ENCODE measurements around the gene KCNJ15.

KCNJ15 gene

DNA sequence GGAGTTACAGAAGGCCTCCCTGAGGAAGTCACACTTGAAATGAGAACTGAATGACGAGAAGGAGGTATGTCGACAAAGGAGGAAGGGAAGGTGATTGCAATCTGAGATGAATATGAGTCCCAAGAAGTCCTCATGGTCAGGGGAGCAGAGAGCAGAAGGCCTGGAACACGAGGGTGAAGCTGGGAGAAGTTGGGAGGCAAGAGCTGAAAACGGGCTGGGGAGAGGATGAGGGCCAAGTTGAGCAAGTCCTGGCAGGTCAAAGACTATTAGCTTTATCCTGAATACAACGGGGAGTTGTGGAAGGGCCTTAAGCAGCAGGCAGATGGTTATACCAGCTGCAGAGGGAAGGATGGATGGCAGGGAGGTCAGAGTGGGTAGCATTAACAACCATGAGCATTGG is 89.5 kb downstream of the KCNJ15 start:
- H3K27ac ChIP-seq (ENCODE audit: low read depth, low read length), result no peak overlapping the region
- no peak overlapping the region for H3K4me3 ChIP-seq (ENCODE audit: low read depth, low read length)
- H3K27me3 ChIP-seq (ENCODE audit: control insufficient read depth, insufficient read depth, low read length), result no peaks in the 10 kb centered on the region; the same call in 1 of the 2 replicates
- H3K4me1 ChIP-seq (ENCODE audit: control insufficient read depth, insufficient read depth, low read length), result peaks cover 9% of the 10 kb centered on the region
- H3K36me3 ChIP-seq (ENCODE audit: control insufficient read depth, insufficient read depth, low read length), result no peaks in the 10 kb centered on the region
- H3K9ac ChIP-seq (ENCODE audit: low read length), result no peak overlapping the region
- no peaks in the 10 kb centered on the region for H3K9me3 ChIP-seq (ENCODE audit: control insufficient read depth, insufficient read depth, low read depth, low read length)

DNA sequence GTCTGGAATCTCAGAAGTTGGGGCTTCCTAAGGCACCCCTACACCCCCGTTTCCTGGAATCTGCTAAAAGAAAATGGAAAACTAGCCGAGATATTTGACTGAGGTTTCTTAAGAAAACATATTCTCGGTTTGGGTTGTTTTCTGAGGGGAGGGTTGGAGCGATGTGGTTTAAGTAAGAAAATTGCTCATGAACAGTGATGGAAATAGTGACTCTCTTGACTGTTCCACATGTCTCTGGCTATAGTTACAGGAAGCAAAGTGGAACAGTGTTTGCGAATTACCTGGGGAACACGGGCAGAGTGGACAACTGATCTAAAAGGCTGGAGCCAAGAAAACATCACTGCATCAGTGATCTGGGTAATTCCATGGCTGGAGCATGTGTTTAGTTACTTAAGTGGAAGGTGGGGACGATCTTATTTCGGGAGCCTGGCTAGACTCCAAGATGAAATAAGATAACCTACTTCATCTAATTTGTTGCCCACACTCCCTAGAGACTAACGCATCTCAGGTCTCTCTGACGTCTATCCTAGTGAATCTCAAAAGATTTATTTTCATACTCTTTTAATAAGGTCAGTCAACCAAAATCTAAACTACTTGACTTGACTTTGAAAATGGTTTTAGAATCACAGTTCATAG is 92.4 kb downstream of the KCNJ15 start:
- Histone ChIP-seq H3K27me3 (ENCODE audit: control insufficient read depth, insufficient read depth, low read length) (no peaks in the 10 kb centered on the region; the same call in 1 of the 2 replicates), H3K27ac (ENCODE audit: low read depth, low read length) (no peak overlapping the region), H3K36me3 (ENCODE audit: control insufficient read depth, insufficient read depth, low read length) (no peaks in the 10 kb centered on the region), H3K4me1 (ENCODE audit: control insufficient read depth, insufficient read depth, low read length) (peaks cover 21% of the 10 kb centered on the region), H3K9me3 (ENCODE audit: control insufficient read depth, insufficient read depth, low read depth, low read length) (no peaks in the 10 kb centered on the region), H3K9ac (ENCODE audit: low read length) (no peak overlapping the region), H3K4me3 (ENCODE audit: low read depth, low read length) (no peak overlapping the region)

DNA sequence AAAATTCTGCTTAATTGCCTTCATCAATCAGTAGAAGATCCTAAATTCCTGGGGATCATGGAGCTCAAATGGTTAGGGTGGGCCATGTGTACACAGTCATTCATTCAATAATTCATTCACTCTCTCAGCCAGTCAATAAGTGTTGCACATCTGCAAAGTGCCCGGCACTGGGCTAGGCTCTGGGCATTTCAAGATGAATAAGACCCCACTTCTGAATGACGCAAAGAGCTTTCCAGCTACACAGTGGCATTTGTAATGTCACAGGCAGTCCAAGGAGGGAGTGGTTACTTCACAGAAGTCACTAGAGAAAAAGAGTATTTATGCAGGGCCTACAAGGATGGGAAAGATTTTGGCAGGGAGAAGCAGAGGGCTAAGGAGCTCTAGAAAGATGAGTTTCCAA is 93.2 kb downstream of the KCNJ15 start:
- no peaks in the 10 kb centered on the region; the same call in 1 of the 2 replicates for H3K27me3 ChIP-seq (ENCODE audit: control insufficient read depth, insufficient read depth, low read length)
- no peaks in the 10 kb centered on the region for H3K36me3 ChIP-seq (ENCODE audit: control insufficient read depth, insufficient read depth, low read length)
- no peak overlapping the region for H3K27ac ChIP-seq (ENCODE audit: low read depth, low read length)
- H3K9ac ChIP-seq (ENCODE audit: low read length), result no peak overlapping the region
- H3K9me3 ChIP-seq (ENCODE audit: control insufficient read depth, insufficient read depth, low read depth, low read length), result no peaks in the 10 kb centered on the region
- peaks cover 21% of the 10 kb centered on the region for H3K4me1 ChIP-seq (ENCODE audit: control insufficient read depth, insufficient read depth, low read length)
- H3K4me3 ChIP-seq (ENCODE audit: low read depth, low read length), result no peak overlapping the region

DNA sequence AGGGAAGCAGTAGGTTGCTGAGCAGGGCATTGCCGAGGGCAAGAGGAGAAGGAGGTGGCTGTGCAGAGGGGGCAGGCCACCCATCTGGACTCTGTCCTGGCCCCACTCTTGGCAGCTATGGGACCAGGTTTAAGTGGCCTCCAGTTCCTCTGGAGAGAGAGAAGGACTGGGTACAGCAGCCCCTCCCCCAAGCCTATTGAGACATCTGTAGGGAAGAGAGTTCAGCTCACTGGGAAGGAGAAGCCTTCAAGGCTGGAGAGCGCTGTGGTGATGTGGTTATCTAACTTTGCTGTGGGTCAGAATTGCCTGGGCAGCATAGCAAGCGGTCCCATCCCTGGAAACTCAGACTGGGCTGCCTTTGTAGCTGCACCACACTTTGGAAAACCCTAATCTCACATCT is 93.9 kb downstream of the KCNJ15 start:
- Histone ChIP-seq H3K4me3 (ENCODE audit: low read depth, low read length) (no peak overlapping the region), H3K9me3 (ENCODE audit: control insufficient read depth, insufficient read depth, low read depth, low read length) (no peaks in the 10 kb centered on the region), H3K4me1 (ENCODE audit: control insufficient read depth, insufficient read depth, low read length) (peaks cover 21% of the 10 kb centered on the region), H3K27me3 (ENCODE audit: control insufficient read depth, insufficient read depth, low read length) (no peaks in the 10 kb centered on the region; the same call in 1 of the 2 replicates), H3K27ac (ENCODE audit: low read depth, low read length) (no peak overlapping the region; the same call in 1 of the 2 replicates), H3K36me3 (ENCODE audit: control insufficient read depth, insufficient read depth, low read length) (no peaks in the 10 kb centered on the region), H3K9ac (ENCODE audit: low read length) (no peak overlapping the region)

DNA sequence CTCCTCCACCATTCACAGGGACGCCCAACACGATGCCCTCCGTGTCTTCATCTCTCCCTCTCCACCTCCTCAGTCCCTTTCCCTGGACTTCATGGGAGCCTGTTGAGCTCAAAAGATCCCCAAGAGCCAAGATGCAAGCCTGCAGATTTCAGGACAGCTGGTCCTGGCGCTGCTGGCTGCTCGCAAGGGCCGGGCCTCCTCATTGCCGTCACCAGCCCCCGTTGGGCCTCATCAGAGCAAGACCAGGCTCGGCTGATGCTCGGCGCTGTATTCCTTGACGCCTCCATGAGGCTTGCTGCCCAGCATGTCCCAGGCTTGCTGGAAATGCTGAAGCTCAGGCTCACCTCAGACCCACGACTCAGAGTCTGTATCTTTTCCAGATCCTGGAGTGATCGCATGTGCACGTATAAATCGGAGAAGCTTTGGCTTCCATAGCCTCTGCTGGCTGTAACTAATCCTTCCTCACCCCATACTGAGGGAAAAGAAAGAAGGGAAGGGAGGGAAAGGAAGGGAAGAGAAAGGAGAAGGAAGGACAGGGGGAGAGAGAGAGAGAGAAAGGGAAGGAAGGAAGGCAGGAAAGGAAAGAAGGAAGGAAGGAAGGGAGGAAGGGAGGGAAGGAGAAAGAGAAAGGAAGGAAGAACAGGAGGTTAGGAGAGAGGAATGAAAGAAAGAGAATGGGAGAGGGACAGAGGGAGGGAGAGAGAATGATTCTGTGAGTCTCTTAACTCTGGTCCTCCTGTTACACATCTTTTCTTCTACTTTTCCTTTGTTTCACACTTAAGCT is 94.6 kb downstream of the KCNJ15 start:
- Histone ChIP-seq H3K9ac (ENCODE audit: low read length) (peak overlapping the region; percentile 76), H3K4me3 (ENCODE audit: low read depth, low read length) (no peak overlapping the region), H3K27me3 (ENCODE audit: control insufficient read depth, insufficient read depth, low read length) (no peaks in the 10 kb centered on the region; the same call in 1 of the 2 replicates), H3K27ac (ENCODE audit: low read depth, low read length) (peak overlapping the region; percentile 12; the same call in 1 of the 2 replicates), H3K36me3 (ENCODE audit: control insufficient read depth, insufficient read depth, low read length) (no peaks in the 10 kb centered on the region), H3K4me1 (ENCODE audit: control insufficient read depth, insufficient read depth, low read length) (peaks cover 21% of the 10 kb centered on the region), H3K9me3 (ENCODE audit: control insufficient read depth, insufficient read depth, low read depth, low read length) (no peaks in the 10 kb centered on the region)

DNA sequence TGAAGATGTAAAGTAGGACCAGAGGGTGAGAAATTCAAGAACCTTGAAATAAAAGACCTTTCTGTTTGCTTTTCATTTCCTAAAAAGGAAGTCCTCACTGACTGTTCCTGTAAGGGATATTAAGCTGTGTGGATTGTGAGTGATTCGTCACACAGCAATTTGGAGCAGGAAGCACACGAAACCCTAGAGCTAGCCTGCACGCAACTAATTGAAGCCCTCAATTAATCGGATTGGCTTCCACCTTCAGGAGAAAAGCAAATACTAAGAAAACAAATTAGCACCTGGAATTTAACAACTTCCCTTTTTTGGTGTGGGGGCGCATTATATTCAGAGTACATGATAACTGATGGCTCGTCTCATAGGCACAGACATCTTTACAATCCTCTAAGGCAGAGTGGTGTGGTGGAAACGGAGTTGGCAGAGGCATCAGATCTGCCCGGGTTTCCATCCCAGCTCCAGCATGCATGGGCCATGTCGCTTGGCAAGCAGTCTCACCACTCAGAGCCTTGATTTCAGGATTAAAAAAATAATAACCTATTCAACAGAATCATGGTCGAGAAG is 95.2 kb downstream of the KCNJ15 start:
- no peak overlapping the region for H3K4me3 ChIP-seq (ENCODE audit: low read depth, low read length)
- H3K27ac ChIP-seq (ENCODE audit: low read depth, low read length), result no peak overlapping the region; the same call in 1 of the 2 replicates

DNA sequence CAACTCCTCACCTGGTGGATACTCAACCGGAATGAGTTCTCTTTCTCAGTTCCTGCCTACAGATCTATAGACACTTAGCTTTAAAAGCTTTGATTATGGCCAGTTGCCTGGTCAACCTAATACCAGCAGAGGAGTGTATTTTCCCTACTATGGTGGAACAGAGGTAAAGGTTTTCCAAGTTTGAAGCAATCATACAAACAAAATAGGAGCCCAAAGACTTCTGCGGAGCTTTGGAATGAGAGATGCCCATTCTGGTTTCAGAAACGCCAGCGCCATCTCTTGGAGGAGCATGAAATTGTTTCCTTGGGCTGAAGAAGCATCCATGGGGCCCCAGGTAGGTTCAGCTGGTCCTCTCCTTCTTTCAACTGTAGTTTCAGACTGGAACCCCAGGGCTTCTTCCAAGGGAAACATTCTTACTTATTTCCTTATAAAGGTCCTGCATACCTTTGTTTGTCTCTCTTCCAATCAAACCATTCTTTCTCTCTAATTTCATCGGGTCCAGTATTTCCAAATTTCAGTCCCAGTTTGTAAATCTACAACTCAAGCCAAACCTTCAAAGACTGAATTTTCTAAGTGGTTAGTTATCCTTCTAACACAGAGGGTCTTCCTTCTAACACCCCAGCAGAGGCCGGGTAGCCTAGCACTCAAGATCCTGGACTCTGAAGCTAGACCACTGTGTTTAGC is 95.9 kb downstream of the KCNJ15 start:
- Histone ChIP-seq H3K4me3 (ENCODE audit: low read depth, low read length) (no peak overlapping the region), H3K36me3 (ENCODE audit: control insufficient read depth, insufficient read depth, low read length) (no peaks in the 10 kb centered on the region), H3K9ac (ENCODE audit: low read length) (peak overlapping the region; percentile 54), H3K27me3 (ENCODE audit: control insufficient read depth, insufficient read depth, low read length) (no peaks in the 10 kb centered on the region; the same call in 1 of the 2 replicates), H3K9me3 (ENCODE audit: control insufficient read depth, insufficient read depth, low read depth, low read length) (no peaks in the 10 kb centered on the region), H3K4me1 (ENCODE audit: control insufficient read depth, insufficient read depth, low read length) (peaks cover 21% of the 10 kb centered on the region), H3K27ac (ENCODE audit: low read depth, low read length) (no peak overlapping the region; the same call in 1 of the 2 replicates)

More for the DNA sequence above, 95.2 kb downstream of the KCNJ15 start:
- Histone ChIP-seq H3K27me3 (ENCODE audit: control insufficient read depth, insufficient read depth, low read length) (no peaks in the 10 kb centered on the region; the same call in 1 of the 2 replicates), H3K9me3 (ENCODE audit: control insufficient read depth, insufficient read depth, low read depth, low read length) (no peaks in the 10 kb centered on the region), H3K36me3 (ENCODE audit: control insufficient read depth, insufficient read depth, low read length) (no peaks in the 10 kb centered on the region), H3K4me1 (ENCODE audit: control insufficient read depth, insufficient read depth, low read length) (peaks cover 21% of the 10 kb centered on the region), H3K9ac (ENCODE audit: low read length) (peak overlapping the region; percentile 54)

DNA sequence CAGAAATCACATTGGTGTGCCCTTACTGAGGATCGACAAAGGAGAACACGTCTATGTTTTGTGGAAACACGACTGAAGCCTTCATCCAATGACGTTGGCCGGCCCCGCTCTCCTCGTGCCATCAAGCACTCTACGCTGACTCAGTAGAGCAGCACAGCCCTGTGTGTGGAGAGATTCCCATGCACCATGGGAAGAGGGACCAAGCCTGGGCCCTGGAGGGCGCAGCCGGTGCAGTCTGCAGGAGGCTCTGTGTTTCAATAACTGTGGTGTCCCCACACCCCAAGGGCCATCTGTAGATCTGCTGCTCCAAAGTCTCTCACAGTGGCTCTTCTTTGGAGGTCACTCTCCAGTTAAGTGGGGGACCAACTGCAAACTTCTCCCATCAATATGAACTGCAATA is 97.4 kb downstream of the KCNJ15 start:
- H3K36me3 ChIP-seq (ENCODE audit: control insufficient read depth, insufficient read depth, low read length), result no peaks in the 10 kb centered on the region
- H3K9ac ChIP-seq (ENCODE audit: low read length), result no peak overlapping the region
- H3K9me3 ChIP-seq (ENCODE audit: control insufficient read depth, insufficient read depth, low read depth, low read length), result no peaks in the 10 kb centered on the region
- no peak overlapping the region for H3K27ac ChIP-seq (ENCODE audit: low read depth, low read length)
- no peaks in the 10 kb centered on the region; the same call in 1 of the 2 replicates for H3K27me3 ChIP-seq (ENCODE audit: control insufficient read depth, insufficient read depth, low read length)
- H3K4me1 ChIP-seq (ENCODE audit: control insufficient read depth, insufficient read depth, low read length), result peaks cover 21% of the 10 kb centered on the region
- H3K4me3 ChIP-seq (ENCODE audit: low read depth, low read length), result no peak overlapping the region

DNA sequence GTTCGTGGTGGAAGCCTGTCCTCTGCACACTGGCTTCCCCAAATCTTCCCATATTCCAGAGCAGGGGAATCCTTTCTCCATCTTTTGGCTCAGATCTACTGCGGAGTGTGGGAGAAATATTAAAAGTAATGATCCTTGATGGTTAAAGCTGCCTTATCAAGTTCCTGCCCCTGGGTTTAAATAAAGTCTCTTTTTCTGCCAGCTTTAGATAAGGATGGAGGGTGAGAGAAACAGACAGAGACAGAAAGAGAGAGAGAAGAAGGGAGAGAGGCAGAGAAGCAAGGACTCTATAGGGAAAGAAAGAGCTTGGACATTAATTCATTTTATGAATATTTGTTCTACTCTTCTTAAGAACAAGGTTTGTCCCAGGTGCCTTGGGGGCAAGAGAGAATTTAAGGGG is 98.0 kb downstream of the KCNJ15 start:
- no peaks in the 10 kb centered on the region for H3K36me3 ChIP-seq (ENCODE audit: control insufficient read depth, insufficient read depth, low read length)
- no peaks in the 10 kb centered on the region for H3K9me3 ChIP-seq (ENCODE audit: control insufficient read depth, insufficient read depth, low read depth, low read length)
- no peak overlapping the region for H3K27ac ChIP-seq (ENCODE audit: low read depth, low read length)
- H3K27me3 ChIP-seq (ENCODE audit: control insufficient read depth, insufficient read depth, low read length), result no peaks in the 10 kb centered on the region; the same call in 1 of the 2 replicates
- H3K4me3 ChIP-seq (ENCODE audit: low read depth, low read length), result no peak overlapping the region
- no peak overlapping the region for H3K9ac ChIP-seq (ENCODE audit: low read length)
- peaks cover 21% of the 10 kb centered on the region for H3K4me1 ChIP-seq (ENCODE audit: control insufficient read depth, insufficient read depth, low read length)

DNA sequence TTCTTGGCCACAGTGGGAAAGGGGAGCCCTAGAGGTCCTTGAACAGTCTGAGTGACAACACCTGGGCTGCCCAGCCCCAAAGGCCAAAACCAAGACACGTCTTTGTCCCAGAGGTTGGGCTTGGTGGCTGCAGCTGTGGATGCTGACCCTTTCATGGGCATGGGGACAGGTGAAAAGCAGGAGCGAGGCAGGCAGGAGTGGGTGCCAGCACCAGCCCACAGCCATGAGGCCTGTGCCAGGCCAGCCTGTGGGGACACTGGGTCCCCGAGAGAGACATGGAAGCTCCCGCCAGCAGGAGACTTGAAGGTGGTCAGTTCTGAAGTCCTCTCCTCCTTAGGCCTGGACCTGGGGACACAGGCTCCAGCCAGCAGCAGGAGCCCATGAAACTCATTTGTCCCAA is 98.6 kb downstream of the KCNJ15 start:
- Histone ChIP-seq H3K4me1 (ENCODE audit: control insufficient read depth, insufficient read depth, low read length) (peaks cover 21% of the 10 kb centered on the region), H3K27ac (ENCODE audit: low read depth, low read length) (no peak overlapping the region), H3K9ac (ENCODE audit: low read length) (no peak overlapping the region), H3K4me3 (ENCODE audit: low read depth, low read length) (no peak overlapping the region), H3K27me3 (ENCODE audit: control insufficient read depth, insufficient read depth, low read length) (no peaks in the 10 kb centered on the region; the same call in 1 of the 2 replicates), H3K36me3 (ENCODE audit: control insufficient read depth, insufficient read depth, low read length) (no peaks in the 10 kb centered on the region), H3K9me3 (ENCODE audit: control insufficient read depth, insufficient read depth, low read depth, low read length) (no peaks in the 10 kb centered on the region)

Data from HUES6 (cell line).